AG04449 (cell line): Measurements from ENCODE around the gene LPP.
A peak's percentile ranks its signal among the peaks of the same experiment; 100 is the strongest.

Experiments used
- CTCF ChIA-PET: fragments of 350-600 bp; formaldehyde crosslinking; extraction: SDS; loops from one replicate; lab custom pipeline; 2021; ENCODE audit warnings: antibody characterized with exemption; lab: Yijun Ruan, JAX
- POLR2A ChIA-PET: fragments of 400-600, 350-600 bp; formaldehyde crosslinking; extraction: SDS; loops from one replicate; lab custom pipeline; 2020; ENCODE audit warnings: antibody characterized with exemption, inconsistent platforms; lab: Yijun Ruan, JAX
- DNase-seq: peaks from one replicate; pipeline ENCODE4 v3.0.0-alpha.2; 2010; ENCODE audit warnings: low read depth, low spot score
- H3K4me3 ChIP-seq: 2 replicates; pipeline ENCODE4 v1.5.1; 2011; ENCODE audit warnings: low read depth, mild to moderate bottlenecking, control low read depth, low read length
- CTCF ChIP-seq: IDR thresholded peaks from one replicate; pipeline ENCODE4 v1.5.1; 2011; ENCODE audit warnings: mild to moderate bottlenecking, moderate library complexity, low read length, control low read depth, inconsistent platforms; ENCODE audit not compliant: insufficient read depth; ENCODE audit errors: missing control alignments

The LPP gene

GRCh38 chr3:188574885-188575284 is 420.9 kb downstream of the LPP start:
- POLR2A ChIA-PET: no interaction called here
- TF ChIP-seq CTCF: no peak
- no peak overlapping the region for H3K4me3 ChIP-seq
- no peak for DNase-seq
- CTCF ChIA-PET: interaction anchor here (1.1 to 2.1 kb wide), 2 partner anchors 380 to 834 kb away, joined by 3 to 7 read pairs; no protein-coding TSS in a partner anchor

- TF ChIP-seq CTCF: no peak
- ChIA-PET CTCF (interaction anchor here (1.1 to 2.1 kb wide), 2 partner anchors 379 to 835 kb away, joined by 3 to 7 read pairs; no protein-coding TSS in a partner anchor), POLR2A (no interaction called here)
- DNase-seq: no peak
- H3K4me3 ChIP-seq: no peak overlapping the region
Measured at GRCh38 chr3:188575501-188575900, 421.5 kb downstream of the LPP start.

- no peak overlapping the region for H3K4me3 ChIP-seq
- ChIA-PET CTCF (no interaction called here), POLR2A (interaction anchor here (0.9 kb wide), 1 partner anchor 29 kb away, joined by 3 read pairs; no protein-coding TSS in a partner anchor)
- DNase-seq: no peak
- no peak for TF ChIP-seq CTCF
Measured at GRCh38 chr3:188577539-188577938, 423.6 kb downstream of the LPP start.

GRCh38 chr3:188578576-188579363 is 424.8 kb downstream of the LPP start:
- CTCF ChIA-PET: no interaction called here
- TF ChIP-seq CTCF: no peak
- H3K4me3 ChIP-seq: no peak overlapping the region
- POLR2A ChIA-PET: no interaction called here
- peak; percentile 80 for DNase-seq

GRCh38 chr3:188580223-188580622 is 426.3 kb downstream of the LPP start:
- ChIA-PET POLR2A (no interaction called here), CTCF (interaction anchor here (0.8 to 1.0 kb wide), 3 partner anchors 12 to 840 kb away, joined by 3 read pairs; no protein-coding TSS in a partner anchor)
- DNase-seq: no peak
- H3K4me3 ChIP-seq: no peak overlapping the region
- no peak for TF ChIP-seq CTCF

- TF ChIP-seq CTCF: no peak
- DNase-seq: no peak
- POLR2A ChIA-PET: no interaction called here
- CTCF ChIA-PET: interaction anchor here (0.8 to 1.0 kb wide), 3 partner anchors 12 to 840 kb away, joined by 3 read pairs; no protein-coding TSS in a partner anchor
- H3K4me3 ChIP-seq: no peak overlapping the region
Measured at GRCh38 chr3:188580659-188581058, 426.7 kb downstream of the LPP start.
